Embryonic facial prominence (tissue), 1 donor: Measurements from ENCODE around the gene CFC1B.
"Not testable (repeated sequence)": the region's sequence is repeated elsewhere in the genome, so short reads cannot be mapped to it uniquely, and the experiment has no call there.

Experiments
- DNase-seq: peaks from one replicate; pipeline ENCODE4 v3.0.0-alpha.2; 2016; ENCODE audit errors: extremely low spot score

CFC1B gene

GRCh38 chr2:130566165-130566564 lies 45.1 kb downstream of the CFC1B start:
- DNase-seq, result not testable (repeated sequence)

DNA sequence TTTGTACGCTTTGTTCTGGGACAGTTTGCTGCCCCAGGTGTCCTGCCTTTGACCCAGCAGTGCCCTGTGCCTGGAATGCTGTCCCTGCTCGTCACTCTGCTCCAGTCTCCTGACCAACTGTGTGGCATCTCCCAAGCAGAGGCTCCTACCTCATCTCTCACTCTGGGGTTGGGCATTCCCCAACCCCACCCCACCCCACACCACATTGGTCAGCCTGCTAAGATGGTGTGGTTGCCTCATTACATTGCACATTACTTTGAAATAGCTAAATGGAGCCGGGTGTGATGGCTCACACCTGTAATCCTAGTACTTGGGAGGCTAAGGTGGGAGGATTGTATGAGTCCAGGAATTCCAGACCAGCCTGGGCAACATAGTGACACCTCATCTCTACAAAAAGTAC lies 50.9 kb downstream of the CFC1B start:
- not testable (repeated sequence) for DNase-seq

GRCh38 chr2:130574230-130574629 lies 53.2 kb downstream of the CFC1B start:
- DNase-seq, result not testable (repeated sequence)

GRCh38 chr2:130576209-130576784 lies 55.3 kb downstream of the CFC1B start:
- DNase-seq, result not testable (repeated sequence)

DNA sequence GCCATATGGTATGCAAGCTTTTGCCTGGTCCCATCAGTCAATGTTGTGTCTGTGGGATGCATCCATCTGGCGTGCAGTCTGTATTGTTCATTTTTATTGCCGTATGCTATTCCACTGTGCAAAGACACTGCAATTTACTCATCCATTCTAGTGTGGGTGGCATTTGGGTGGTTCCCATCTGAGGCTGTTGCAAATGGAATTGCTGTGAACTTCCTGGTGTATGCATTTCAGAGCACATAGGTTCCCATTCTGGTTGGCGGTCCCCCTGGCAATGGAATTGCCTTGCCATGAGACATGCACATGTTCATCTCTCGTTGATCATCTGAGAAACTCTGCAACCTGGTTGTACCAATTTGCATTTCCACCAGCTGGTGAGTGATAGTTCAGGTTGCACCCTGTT lies 56.5 kb downstream of the CFC1B start:
- not testable (repeated sequence) for DNase-seq
